ENCODE results near the gene CCDC12.

DNA sequence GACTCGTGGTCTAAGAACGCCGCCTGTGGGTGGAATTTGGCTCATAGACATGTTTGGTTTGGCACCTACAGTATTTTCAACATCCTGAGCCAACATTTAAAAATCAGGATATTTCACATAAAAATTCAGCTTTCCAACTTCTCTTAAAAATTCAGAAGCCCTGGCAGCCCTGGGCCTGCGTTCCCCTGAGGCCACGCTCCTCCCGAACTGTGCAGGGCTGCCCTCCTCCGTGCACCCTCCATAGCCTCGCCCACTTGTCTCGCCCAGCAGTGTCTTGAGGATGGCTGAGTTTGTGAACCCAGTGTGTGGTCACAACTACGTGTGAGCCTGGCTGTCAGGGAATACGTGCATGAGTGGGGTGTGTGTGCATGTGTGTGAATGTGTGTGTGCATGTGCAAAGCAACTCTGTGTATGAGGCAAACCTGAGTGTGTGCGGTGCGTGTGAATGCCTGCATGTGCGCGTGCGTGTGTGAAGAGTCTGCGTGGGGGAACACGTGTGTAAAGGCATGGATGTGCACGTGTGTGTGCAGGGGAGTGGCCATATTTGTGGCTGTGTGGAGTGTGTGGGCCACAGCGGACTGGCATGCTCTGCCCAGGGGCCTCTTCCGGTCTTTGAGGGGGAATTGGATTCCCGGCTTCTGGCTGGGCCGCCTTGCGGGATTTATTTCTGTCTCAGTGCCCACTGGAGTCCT, 68.1 kb downstream of the CCDC12 start:
- TF ChIP-seq, protein P1, sequence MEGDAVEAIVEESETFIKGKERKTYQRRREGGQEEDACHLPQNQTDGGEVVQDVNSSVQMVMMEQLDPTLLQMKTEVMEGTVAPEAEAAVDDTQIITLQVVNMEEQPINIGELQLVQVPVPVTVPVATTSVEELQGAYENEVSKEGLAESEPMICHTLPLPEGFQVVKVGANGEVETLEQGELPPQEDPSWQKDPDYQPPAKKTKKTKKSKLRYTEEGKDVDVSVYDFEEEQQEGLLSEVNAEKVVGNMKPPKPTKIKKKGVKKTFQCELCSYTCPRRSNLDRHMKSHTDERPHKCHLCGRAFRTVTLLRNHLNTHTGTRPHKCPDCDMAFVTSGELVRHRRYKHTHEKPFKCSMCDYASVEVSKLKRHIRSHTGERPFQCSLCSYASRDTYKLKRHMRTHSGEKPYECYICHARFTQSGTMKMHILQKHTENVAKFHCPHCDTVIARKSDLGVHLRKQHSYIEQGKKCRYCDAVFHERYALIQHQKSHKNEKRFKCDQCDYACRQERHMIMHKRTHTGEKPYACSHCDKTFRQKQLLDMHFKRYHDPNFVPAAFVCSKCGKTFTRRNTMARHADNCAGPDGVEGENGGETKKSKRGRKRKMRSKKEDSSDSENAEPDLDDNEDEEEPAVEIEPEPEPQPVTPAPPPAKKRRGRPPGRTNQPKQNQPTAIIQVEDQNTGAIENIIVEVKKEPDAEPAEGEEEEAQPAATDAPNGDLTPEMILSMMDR (IDR thresholded peaks at IDR 0.05; ENCODE audit: insufficient read depth, low read length) = no peak
- no peak for TF ChIP-seq GABPA (IDR thresholded peaks at IDR 0.05; ENCODE audit: low read depth)
- TF ChIP-seq POLR2AphosphoS5 (IDR thresholded peaks at IDR 0.05; ENCODE audit: low read depth) = no peak
- TF ChIP-seq, protein P2, sequence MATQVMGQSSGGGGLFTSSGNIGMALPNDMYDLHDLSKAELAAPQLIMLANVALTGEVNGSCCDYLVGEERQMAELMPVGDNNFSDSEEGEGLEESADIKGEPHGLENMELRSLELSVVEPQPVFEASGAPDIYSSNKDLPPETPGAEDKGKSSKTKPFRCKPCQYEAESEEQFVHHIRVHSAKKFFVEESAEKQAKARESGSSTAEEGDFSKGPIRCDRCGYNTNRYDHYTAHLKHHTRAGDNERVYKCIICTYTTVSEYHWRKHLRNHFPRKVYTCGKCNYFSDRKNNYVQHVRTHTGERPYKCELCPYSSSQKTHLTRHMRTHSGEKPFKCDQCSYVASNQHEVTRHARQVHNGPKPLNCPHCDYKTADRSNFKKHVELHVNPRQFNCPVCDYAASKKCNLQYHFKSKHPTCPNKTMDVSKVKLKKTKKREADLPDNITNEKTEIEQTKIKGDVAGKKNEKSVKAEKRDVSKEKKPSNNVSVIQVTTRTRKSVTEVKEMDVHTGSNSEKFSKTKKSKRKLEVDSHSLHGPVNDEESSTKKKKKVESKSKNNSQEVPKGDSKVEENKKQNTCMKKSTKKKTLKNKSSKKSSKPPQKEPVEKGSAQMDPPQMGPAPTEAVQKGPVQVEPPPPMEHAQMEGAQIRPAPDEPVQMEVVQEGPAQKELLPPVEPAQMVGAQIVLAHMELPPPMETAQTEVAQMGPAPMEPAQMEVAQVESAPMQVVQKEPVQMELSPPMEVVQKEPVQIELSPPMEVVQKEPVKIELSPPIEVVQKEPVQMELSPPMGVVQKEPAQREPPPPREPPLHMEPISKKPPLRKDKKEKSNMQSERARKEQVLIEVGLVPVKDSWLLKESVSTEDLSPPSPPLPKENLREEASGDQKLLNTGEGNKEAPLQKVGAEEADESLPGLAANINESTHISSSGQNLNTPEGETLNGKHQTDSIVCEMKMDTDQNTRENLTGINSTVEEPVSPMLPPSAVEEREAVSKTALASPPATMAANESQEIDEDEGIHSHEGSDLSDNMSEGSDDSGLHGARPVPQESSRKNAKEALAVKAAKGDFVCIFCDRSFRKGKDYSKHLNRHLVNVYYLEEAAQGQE (IDR thresholded peaks at IDR 0.05; ENCODE audit: insufficient replicate concordance, low read depth) = no peak

All from HL-60 (cell line).